Measurements from ENCODE around the gene TTC4. TPM values are rescaled to one million over a fixed set of nuclear protein-coding genes. Genes with fewer than 3 reads are reported as not detected.
A peak's percentile ranks its signal among the peaks of the same experiment; 100 is the strongest.

The TTC4 gene
- total RNA-seq, 1 donor from 2014 or later: 12.7 TPM

- Mint-ChIP-seq H3K4me1 (ENCODE audit: low read depth) (no peaks in the 10 kb centered on the region), H3K9me3 (ENCODE audit: low read depth) (no peaks in the 10 kb centered on the region), H3K27me3 (ENCODE audit: low read depth) (peaks cover 55% of the 10 kb centered on the region), H3K36me3 (ENCODE audit: low read depth) (no peaks in the 10 kb centered on the region), H3K27ac (ENCODE audit: unreplicated experiment) (no peak overlapping the region), H3K4me3 (ENCODE audit: unreplicated experiment) (no peak overlapping the region)
- peak; percentile 82 for DNase-seq (ENCODE audit: low spot score)
- TF ChIP-seq CTCF (IDR thresholded peaks at IDR 0.05): no peak
These were observed 13.7 kb upstream of the TTC4 start for GRCh38 chr1:54701996-54702395.

GRCh38 chr1:54703471-54703870, 12.2 kb upstream of the TTC4 start:
- H3K36me3 Mint-ChIP-seq (ENCODE audit: low read depth): no peaks in the 10 kb centered on the region
- H3K27me3 Mint-ChIP-seq (ENCODE audit: low read depth): peaks cover 56% of the 10 kb centered on the region
- H3K4me3 Mint-ChIP-seq (ENCODE audit: unreplicated experiment): no peak overlapping the region

GRCh38 chr1:54705153-54705552, 10.5 kb upstream of the TTC4 start:
- Mint-ChIP-seq H3K4me3 (ENCODE audit: unreplicated experiment) (no peak overlapping the region), H3K9me3 (ENCODE audit: low read depth) (no peaks in the 10 kb centered on the region), H3K4me1 (ENCODE audit: low read depth) (no peaks in the 10 kb centered on the region), H3K27me3 (ENCODE audit: low read depth) (peaks cover 53% of the 10 kb centered on the region), H3K27ac (ENCODE audit: unreplicated experiment) (no peak overlapping the region), H3K36me3 (ENCODE audit: low read depth) (no peaks in the 10 kb centered on the region)
- TF ChIP-seq CTCF (IDR thresholded peaks at IDR 0.05): no peak
- no peak for DNase-seq (ENCODE audit: low spot score)

More at GRCh38 chr1:54703471-54703870, 12.2 kb upstream of the TTC4 start:
- DNase-seq (ENCODE audit: low spot score): no peak
- Mint-ChIP-seq H3K4me1 (ENCODE audit: low read depth) (no peaks in the 10 kb centered on the region), H3K9me3 (ENCODE audit: low read depth) (no peaks in the 10 kb centered on the region), H3K27ac (ENCODE audit: unreplicated experiment) (no peak overlapping the region)
- TF ChIP-seq CTCF (IDR thresholded peaks at IDR 0.05): no peak

GRCh38 chr1:54706419-54706818, 9.2 kb upstream of the TTC4 start:
- no peak for DNase-seq (ENCODE audit: low spot score)
- no peaks in the 10 kb centered on the region for H3K36me3 Mint-ChIP-seq (ENCODE audit: low read depth)

GRCh38 chr1:54708385-54708784, 7.3 kb upstream of the TTC4 start:
- Mint-ChIP-seq H3K36me3 (ENCODE audit: low read depth) (no peaks in the 10 kb centered on the region), H3K9me3 (ENCODE audit: low read depth) (no peaks in the 10 kb centered on the region), H3K4me1 (ENCODE audit: low read depth) (no peaks in the 10 kb centered on the region), H3K27ac (ENCODE audit: unreplicated experiment) (no peak overlapping the region), H3K27me3 (ENCODE audit: low read depth) (peaks cover 40% of the 10 kb centered on the region), H3K4me3 (ENCODE audit: unreplicated experiment) (no peak overlapping the region)
- no peak for DNase-seq (ENCODE audit: low spot score)
- TF ChIP-seq CTCF (IDR thresholded peaks at IDR 0.05): no peak

More at GRCh38 chr1:54706419-54706818, 9.2 kb upstream of the TTC4 start:
- peaks cover 55% of the 10 kb centered on the region for H3K27me3 Mint-ChIP-seq (ENCODE audit: low read depth)
- H3K27ac Mint-ChIP-seq (ENCODE audit: unreplicated experiment): no peak overlapping the region
- no peaks in the 10 kb centered on the region for H3K9me3 Mint-ChIP-seq (ENCODE audit: low read depth)
- H3K4me3 Mint-ChIP-seq (ENCODE audit: unreplicated experiment): no peak overlapping the region
- no peaks in the 10 kb centered on the region for H3K4me1 Mint-ChIP-seq (ENCODE audit: low read depth)
- no peak for TF ChIP-seq CTCF (IDR thresholded peaks at IDR 0.05)

All from chondrocyte (in vitro differentiated cells).